ENCODE data around the gene COPB2.

DNA sequence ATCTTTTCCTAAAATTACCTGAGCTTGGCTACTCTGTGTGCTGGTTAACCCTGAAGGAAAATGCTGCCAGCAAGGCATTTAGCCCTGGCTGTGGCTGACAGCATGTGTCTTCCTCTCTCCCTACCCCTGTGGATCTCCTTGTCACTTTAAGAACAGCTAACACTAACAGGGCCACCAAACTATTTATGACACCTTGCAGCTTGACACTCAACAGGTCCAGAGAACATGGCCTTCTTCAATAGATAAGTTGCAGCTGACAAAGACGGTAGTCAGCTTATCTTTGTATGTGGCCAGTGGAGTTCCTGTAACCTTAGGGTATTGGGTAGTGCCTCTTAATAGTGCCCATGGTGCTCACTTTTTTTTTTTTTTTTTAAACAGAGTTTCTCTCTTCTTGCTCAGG lies 32.0 kb upstream of the COPB2 start:
- no peak for TF ChIP-seq CTCF (conservative IDR thresholded peaks at IDR 0.05)
- no peak for TF ChIP-seq EZH2 (IDR thresholded peaks at IDR 0.05; ENCODE audit: low read depth)
